Ishikawa (cell line): Measurements from ENCODE around the gene FSIP2.

Experiments used
- CEBPB ChIP-seq: IDR thresholded peaks from 2 replicates; pipeline ENCODE4 v1.6.1; 2012
- CREB1 ChIP-seq: IDR thresholded peaks from 2 replicates; pipeline ENCODE4 v1.6.1; 2012; ENCODE audit warnings: low read depth
- EGR1 ChIP-seq: IDR thresholded peaks from 2 replicates; pipeline ENCODE4 v1.6.1; 2012
- EP300 ChIP-seq: IDR thresholded peaks from 2 replicates; pipeline ENCODE4 v1.6.1; 2012; ENCODE audit warnings: borderline replicate concordance
- FOXM1 ChIP-seq: IDR thresholded peaks from 2 replicates; pipeline ENCODE4 v1.6.1; 2012; ENCODE audit warnings: low read depth, borderline replicate concordance
- NFIC ChIP-seq: IDR thresholded peaks from 2 replicates; pipeline ENCODE4 v1.6.1; 2012
- RAD21 ChIP-seq: IDR thresholded peaks from 2 replicates; pipeline ENCODE4 v1.6.1; 2012; ENCODE audit warnings: low read depth
- TAF1 ChIP-seq: IDR thresholded peaks from 2 replicates; pipeline ENCODE4 v1.6.1; 2012; ENCODE audit warnings: low read depth, mild to moderate bottlenecking
- TCF12 ChIP-seq: IDR thresholded peaks from 2 replicates; pipeline ENCODE4 v1.6.1; 2012; ENCODE audit warnings: low read depth
- YY1 ChIP-seq: IDR thresholded peaks from 2 replicates; pipeline ENCODE4 v1.6.1; 2012; ENCODE audit warnings: low read depth
- ZBTB7A ChIP-seq: IDR thresholded peaks from 2 replicates; pipeline ENCODE4 v1.6.1; 2012; ENCODE audit warnings: low read depth
- TF ChIP-seq, protein P1 (sequence below): IDR thresholded peaks from 2 replicates; pipeline ENCODE4 v1.6.1; 2012; ENCODE audit warnings: low read depth, mild to moderate bottlenecking

DNA sequence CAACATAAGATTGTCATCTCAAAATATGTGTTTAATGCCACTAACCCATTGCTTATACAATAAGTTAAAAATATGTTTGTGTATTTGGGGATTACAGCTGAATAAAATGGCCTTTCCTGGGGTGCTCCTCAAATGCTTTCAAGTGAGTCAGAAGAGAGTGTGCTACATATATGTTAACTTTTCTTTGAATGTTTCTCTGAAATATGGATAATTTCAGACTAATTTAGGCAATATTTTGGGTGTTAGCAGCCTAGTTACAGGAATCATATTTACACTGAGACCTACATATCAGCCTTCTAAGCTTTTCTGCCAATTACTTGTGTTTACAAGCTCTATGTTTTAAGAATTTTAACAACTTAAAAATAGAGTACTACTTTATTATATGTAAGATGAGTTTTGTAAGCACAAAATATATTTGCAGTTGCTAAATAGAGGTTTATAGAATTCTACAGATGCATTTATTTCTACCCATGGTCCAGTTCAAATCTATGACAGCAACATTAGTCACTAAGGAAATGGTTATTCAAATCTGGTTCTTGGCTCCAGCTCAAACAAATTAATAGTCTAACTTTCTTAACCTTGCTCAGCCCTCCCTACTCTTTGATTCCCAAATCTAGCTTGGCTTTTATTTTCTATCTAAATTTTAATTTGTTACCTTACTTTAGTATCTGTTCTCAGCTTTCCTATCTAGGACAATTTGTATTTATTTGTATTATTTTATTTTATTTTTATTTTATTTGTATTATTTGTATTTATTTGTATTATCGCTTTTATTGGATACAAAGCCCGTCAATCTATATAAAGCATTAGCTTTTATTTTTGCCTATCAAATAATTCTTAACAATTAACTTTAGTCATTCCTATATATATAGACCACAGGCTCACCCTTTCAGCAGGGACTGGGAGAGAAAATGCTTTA lies 48.9 kb downstream of the FSIP2 start:
- no peak for TF ChIP-seq CEBPB
- TF ChIP-seq ZBTB7A, result no peak
- TF ChIP-seq NFIC, result no peak
- TF ChIP-seq TAF1, result no peak
- no peak for TF ChIP-seq EP300
- no peak for TF ChIP-seq EGR1
- no peak for TF ChIP-seq RAD21
- TF ChIP-seq TCF12, result no peak
- TF ChIP-seq, protein P1, sequence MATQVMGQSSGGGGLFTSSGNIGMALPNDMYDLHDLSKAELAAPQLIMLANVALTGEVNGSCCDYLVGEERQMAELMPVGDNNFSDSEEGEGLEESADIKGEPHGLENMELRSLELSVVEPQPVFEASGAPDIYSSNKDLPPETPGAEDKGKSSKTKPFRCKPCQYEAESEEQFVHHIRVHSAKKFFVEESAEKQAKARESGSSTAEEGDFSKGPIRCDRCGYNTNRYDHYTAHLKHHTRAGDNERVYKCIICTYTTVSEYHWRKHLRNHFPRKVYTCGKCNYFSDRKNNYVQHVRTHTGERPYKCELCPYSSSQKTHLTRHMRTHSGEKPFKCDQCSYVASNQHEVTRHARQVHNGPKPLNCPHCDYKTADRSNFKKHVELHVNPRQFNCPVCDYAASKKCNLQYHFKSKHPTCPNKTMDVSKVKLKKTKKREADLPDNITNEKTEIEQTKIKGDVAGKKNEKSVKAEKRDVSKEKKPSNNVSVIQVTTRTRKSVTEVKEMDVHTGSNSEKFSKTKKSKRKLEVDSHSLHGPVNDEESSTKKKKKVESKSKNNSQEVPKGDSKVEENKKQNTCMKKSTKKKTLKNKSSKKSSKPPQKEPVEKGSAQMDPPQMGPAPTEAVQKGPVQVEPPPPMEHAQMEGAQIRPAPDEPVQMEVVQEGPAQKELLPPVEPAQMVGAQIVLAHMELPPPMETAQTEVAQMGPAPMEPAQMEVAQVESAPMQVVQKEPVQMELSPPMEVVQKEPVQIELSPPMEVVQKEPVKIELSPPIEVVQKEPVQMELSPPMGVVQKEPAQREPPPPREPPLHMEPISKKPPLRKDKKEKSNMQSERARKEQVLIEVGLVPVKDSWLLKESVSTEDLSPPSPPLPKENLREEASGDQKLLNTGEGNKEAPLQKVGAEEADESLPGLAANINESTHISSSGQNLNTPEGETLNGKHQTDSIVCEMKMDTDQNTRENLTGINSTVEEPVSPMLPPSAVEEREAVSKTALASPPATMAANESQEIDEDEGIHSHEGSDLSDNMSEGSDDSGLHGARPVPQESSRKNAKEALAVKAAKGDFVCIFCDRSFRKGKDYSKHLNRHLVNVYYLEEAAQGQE, result no peak
- TF ChIP-seq CREB1, result no peak
- TF ChIP-seq YY1, result no peak
- no peak for TF ChIP-seq FOXM1
